Measurements from ENCODE around the gene CRYGN.

DNA sequence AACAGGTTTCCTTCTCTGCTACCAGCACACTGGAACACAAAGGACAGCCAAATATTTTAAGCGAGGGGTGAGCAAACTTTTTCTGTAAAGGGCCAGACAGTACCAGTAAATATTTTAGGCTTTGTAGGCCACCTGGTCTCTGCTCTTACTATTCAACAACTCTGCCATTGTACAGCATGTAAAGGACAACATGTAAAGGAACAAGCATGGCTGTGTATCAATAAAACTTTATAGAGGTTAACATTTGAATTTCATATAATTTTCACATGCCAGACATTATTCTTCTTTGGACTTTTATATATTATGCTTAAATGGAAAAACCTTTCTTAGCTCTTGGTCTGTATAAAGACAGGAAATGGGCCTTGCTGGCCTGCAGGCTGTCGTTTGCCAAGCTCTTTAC is 49.6 kb upstream of the CRYGN start:
- TF ChIP-seq, protein P1, sequence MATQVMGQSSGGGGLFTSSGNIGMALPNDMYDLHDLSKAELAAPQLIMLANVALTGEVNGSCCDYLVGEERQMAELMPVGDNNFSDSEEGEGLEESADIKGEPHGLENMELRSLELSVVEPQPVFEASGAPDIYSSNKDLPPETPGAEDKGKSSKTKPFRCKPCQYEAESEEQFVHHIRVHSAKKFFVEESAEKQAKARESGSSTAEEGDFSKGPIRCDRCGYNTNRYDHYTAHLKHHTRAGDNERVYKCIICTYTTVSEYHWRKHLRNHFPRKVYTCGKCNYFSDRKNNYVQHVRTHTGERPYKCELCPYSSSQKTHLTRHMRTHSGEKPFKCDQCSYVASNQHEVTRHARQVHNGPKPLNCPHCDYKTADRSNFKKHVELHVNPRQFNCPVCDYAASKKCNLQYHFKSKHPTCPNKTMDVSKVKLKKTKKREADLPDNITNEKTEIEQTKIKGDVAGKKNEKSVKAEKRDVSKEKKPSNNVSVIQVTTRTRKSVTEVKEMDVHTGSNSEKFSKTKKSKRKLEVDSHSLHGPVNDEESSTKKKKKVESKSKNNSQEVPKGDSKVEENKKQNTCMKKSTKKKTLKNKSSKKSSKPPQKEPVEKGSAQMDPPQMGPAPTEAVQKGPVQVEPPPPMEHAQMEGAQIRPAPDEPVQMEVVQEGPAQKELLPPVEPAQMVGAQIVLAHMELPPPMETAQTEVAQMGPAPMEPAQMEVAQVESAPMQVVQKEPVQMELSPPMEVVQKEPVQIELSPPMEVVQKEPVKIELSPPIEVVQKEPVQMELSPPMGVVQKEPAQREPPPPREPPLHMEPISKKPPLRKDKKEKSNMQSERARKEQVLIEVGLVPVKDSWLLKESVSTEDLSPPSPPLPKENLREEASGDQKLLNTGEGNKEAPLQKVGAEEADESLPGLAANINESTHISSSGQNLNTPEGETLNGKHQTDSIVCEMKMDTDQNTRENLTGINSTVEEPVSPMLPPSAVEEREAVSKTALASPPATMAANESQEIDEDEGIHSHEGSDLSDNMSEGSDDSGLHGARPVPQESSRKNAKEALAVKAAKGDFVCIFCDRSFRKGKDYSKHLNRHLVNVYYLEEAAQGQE (IDR thresholded peaks at IDR 0.05; ENCODE audit: insufficient replicate concordance, low read depth) = no peak
- no peak for TF ChIP-seq CTCF (IDR thresholded peaks at IDR 0.05; ENCODE audit: insufficient read depth, low read length)
- TF ChIP-seq GABPA (IDR thresholded peaks at IDR 0.05; ENCODE audit: low read depth) = no peak
- TF ChIP-seq POLR2AphosphoS5 (IDR thresholded peaks at IDR 0.05; ENCODE audit: low read depth) = no peak

Data from HL-60 (cell line).